GM10266 (cell line): ENCODE results near the gene ARHGEF16.

Experiments
- DNase-seq: peaks from one replicate; pipeline ENCODE4 v3.0.0; 2012; ENCODE audit errors: extremely low spot score
- TF ChIP-seq, protein P1 (sequence below): IDR thresholded peaks from 2 replicates; pipeline ENCODE4 v1.5.1; 2012; ENCODE audit warnings: mild to moderate bottlenecking, low read depth; ENCODE audit not compliant: control insufficient read depth, insufficient read depth; ENCODE audit errors: missing control alignments

Gene ARHGEF16

GRCh38 chr1:3453891-3454810, at the start of gene ARHGEF16:
Gene ARHGEF16, plus strand, starts transcription at chr1:3454665. Its CDS starts 8,420 bp downstream, at chr1:3463085.
- DNase-seq = no peak

DNA sequence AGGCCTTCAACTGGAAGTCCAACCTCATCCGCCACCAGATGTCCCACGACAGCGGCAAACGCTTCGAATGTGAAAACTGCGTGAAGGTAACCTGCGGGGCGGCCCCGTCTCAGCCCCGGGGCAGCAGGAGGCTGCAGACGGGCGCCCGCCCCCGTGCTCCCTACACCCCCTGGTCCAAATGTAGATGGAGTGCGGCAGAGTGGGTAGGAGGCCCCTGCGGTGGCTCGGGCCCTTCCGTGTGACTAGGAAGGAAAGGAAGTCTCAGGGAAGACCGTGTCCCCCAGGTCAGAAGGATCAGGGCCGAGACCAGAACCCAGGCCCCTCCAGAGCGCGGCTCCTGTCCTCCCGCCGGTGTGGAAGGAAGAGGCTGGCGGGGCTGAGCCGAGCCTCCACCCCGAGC, 49.7 kb upstream of the ARHGEF16 start:
- DNase-seq = no peak
- TF ChIP-seq, protein P1, sequence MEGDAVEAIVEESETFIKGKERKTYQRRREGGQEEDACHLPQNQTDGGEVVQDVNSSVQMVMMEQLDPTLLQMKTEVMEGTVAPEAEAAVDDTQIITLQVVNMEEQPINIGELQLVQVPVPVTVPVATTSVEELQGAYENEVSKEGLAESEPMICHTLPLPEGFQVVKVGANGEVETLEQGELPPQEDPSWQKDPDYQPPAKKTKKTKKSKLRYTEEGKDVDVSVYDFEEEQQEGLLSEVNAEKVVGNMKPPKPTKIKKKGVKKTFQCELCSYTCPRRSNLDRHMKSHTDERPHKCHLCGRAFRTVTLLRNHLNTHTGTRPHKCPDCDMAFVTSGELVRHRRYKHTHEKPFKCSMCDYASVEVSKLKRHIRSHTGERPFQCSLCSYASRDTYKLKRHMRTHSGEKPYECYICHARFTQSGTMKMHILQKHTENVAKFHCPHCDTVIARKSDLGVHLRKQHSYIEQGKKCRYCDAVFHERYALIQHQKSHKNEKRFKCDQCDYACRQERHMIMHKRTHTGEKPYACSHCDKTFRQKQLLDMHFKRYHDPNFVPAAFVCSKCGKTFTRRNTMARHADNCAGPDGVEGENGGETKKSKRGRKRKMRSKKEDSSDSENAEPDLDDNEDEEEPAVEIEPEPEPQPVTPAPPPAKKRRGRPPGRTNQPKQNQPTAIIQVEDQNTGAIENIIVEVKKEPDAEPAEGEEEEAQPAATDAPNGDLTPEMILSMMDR = no peak

More at GRCh38 chr1:3453891-3454810, at the start of gene ARHGEF16:
- TF ChIP-seq, protein P1 = peak; percentile 34

GRCh38 chr1:3405491-3405890, 49.0 kb upstream of the ARHGEF16 start:
- DNase-seq = no peak
- TF ChIP-seq, protein P1 = no peak

DNA sequence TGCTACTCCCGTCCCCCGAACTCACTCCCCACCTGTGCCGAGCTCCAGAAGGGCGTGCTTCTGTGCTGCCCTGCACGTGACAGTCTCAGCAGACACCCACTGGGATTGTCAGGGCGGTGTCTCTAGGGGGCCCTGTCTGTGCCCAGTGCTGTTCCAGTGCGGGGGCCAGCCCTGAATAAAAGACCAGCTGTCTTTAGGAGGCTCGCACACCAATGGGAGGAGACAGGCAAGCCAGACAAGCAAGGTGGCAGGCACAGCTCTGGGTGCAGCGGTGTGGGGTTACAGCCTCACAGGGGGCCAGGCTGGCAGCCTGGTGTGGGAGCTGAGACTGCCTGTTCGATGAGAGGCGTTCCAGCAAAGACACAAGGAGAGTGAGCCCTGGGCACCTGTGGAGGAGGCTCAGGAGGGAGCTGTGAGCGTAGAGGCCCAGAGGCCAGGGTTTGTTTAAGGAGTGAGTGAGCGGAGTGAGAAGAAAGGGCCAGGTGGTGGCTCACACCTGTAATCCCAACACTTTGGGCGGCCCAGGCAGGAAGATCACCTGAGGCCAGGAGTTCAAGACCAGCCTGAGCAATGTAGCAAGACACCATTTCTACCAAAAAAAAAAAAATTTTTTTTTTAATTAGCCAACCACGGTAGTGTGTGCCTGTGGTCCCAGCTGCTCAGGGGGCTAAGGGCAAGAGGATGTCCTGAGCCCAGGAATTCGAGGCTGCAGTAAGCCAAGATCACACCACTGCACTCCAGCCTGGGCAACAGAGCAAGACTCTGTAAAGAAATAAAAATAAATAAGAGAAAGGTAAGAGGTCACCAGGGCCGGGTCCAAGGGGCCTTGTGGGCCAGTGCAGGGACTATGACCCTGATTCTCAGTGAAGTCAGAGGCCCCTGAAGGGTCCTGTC, 48.2 kb upstream of the ARHGEF16 start:
- TF ChIP-seq, protein P1 = no peak
- DNase-seq = no peak

- DNase-seq = no peak
- TF ChIP-seq, protein P1 = no peak
Observed at GRCh38 chr1:3407021-3407420, 47.4 kb upstream of the ARHGEF16 start.

GRCh38 chr1:3408751-3409266, 45.7 kb upstream of the ARHGEF16 start:
- TF ChIP-seq, protein P1 = no peak
- DNase-seq = no peak
